ACHN (cell line): ENCODE measurements around the gene LAMA3.
A peak's percentile ranks its signal among the peaks of the same experiment; 100 is the strongest.

Experiments used
- DNase-seq: peaks from one replicate; pipeline ENCODE4 v3.0.0-alpha.2; 2015
- in situ Hi-C: cut with HindIII; loops from 2 replicates; pipeline ENCODE4 v1.10.0; 2017; ENCODE audit warnings: low sequenced_read_pairs, low pct_ligation_motif_present, low pct_unique_long_range_greater_than_20kb

The LAMA3 gene, protein sequence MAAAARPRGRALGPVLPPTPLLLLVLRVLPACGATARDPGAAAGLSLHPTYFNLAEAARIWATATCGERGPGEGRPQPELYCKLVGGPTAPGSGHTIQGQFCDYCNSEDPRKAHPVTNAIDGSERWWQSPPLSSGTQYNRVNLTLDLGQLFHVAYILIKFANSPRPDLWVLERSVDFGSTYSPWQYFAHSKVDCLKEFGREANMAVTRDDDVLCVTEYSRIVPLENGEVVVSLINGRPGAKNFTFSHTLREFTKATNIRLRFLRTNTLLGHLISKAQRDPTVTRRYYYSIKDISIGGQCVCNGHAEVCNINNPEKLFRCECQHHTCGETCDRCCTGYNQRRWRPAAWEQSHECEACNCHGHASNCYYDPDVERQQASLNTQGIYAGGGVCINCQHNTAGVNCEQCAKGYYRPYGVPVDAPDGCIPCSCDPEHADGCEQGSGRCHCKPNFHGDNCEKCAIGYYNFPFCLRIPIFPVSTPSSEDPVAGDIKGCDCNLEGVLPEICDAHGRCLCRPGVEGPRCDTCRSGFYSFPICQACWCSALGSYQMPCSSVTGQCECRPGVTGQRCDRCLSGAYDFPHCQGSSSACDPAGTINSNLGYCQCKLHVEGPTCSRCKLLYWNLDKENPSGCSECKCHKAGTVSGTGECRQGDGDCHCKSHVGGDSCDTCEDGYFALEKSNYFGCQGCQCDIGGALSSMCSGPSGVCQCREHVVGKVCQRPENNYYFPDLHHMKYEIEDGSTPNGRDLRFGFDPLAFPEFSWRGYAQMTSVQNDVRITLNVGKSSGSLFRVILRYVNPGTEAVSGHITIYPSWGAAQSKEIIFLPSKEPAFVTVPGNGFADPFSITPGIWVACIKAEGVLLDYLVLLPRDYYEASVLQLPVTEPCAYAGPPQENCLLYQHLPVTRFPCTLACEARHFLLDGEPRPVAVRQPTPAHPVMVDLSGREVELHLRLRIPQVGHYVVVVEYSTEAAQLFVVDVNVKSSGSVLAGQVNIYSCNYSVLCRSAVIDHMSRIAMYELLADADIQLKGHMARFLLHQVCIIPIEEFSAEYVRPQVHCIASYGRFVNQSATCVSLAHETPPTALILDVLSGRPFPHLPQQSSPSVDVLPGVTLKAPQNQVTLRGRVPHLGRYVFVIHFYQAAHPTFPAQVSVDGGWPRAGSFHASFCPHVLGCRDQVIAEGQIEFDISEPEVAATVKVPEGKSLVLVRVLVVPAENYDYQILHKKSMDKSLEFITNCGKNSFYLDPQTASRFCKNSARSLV (N-terminal part only)

DNA sequence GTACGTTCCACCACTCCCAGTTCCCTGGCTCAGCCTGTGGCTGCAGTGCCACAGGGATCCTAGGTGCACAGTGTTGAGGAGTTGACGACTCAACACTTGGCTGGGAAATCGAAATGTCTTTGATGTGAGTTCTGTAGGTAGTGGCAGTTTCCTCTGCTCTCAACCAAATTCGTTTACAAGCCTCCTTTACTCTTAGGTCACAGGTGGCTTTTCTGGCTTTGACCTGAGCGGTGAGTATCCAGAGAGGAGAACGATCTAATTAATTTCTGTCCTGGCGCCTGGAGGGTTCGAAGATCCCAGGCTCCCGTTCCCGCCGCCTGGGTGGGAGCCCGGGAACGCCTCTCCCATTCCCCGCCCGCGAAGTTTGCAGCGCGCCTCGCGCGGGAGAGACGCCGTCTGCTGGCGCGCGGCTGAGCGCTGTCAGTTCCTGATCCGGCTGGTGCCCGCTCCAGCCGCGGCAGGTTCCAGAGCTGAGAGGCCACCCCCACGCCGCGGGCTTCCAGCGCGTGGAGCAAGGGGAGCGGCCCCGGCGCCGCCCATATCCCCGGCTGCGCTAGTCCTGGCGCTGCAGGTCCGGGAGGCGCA, at the start of gene LAMA3:
Gene LAMA3 (plus strand): TSS at position 423 of the 585 bp plus-strand sequence. CDS start 231 bp downstream, outside the sequence.
- in situ Hi-C loops: no loop called here
- peak; percentile 79 for DNase-seq

DNA sequence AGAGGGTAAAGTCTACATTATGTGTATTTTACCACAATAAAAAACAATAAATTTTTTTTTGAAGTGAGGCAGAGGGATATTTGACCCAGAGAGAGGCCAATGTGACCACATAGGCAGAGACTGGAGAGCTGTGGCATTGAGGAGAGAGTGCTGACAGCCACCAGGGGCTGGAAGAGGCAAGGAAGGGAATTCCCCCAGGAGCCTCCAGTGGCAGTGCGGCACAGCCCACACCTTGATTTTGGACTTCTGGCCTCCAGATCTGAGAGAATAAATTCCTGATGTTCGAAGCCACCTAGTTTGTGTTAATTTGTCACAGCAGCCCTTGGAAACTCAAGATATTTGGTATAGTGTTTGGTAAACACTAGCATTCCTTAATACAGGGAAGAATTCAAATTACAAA, 49.2 kb upstream of the LAMA3 start:
- no peak for DNase-seq
- in situ Hi-C loops: no loop called here

DNA sequence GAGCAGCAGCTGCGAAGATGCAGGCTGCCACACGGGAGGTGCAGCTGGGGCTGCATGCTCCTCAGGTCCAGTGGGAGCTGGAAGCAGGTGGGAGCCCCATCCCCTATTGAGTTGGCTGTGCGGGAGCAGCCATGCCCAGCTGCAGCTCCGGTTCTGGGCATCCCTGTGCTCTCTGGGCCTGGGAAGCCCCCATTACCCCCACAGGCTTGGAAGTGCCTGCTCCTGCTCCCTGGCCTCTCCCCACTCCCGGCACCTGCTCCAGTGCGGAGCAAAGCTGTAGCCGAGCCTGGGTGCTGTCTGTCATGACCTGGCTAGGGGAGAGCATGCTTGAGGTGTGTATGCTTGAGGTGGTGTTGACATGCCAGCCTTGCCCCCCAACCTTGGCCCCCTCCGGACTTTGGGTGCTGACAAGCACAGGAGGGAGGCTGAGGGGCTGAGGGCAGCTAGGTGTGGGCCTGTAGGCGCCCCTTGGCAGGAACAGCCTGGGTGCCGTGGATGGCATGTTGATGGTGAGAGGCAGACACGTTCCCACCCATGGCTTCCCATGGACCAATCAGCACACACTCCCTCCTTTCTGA, 48.0 kb upstream of the LAMA3 start:
- no peak for DNase-seq
- in situ Hi-C loops: no loop called here

DNA sequence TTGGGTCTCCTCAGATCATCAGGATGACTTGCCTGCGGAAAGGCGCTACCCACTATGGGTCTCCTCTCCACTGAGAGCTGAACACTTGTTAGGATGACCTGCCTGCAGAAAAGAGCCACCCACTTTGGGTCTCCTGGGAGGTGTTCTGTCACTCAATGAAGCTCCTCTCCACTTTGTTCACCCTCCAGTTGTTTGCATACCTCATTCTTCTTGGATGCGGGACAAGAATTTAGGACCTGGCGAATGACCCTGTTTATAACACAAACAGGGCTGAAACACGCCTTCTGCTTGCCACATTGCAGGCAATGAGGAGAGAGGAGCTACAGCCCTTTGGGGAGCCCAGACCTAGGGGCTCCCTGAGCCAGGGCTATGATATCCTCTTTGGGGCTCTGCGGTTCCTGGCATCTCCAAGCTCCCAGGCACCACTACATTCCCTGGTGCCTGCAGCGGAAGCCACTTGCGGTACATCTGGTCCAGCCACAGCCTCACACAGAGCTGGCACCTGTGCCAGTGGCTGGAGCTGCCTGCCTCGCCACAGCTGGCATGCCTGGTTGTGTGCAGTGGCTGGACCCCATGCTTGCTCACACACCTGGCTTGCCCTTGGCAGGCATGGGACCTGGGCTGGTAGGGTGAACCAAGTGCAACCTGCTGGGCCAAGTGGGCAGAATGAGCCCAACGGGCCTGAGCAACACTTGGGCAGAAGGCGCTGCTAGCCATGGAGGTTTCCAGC, 47.2 kb upstream of the LAMA3 start:
- DNase-seq: no peak
- in situ Hi-C loops: no loop called here

DNA sequence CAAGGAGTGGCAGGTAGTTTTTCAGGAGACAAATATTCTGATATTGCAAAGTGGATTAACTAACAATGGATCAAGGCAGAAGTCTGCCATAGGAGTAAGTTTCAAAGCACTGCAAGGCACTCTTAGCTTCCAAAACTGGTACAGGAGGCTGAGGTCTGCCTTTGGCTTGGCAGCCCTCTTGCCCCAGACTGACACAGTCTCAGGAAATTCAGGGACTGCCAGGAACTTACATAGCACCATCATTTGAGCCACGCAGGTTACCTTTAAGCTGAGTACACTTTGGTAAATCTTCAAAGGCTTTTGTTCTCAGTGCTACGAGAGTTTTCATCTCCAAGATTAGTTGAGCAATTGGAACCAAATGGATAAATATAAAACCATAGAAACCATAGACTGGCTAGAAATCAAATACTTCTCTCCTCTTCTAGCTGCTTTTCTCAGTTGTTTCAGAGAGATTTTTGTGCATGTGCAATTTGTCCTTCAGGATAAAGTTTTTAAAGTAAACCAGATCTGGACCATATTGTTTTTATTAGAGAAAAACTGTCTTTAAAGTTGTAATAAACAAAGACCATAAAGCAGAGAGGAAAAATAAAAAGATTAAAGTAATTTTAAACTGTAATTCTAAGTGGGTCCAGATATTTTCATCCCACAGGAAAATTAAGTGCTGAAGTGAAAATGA, 45.3 kb upstream of the LAMA3 start:
- no peak for DNase-seq
- in situ Hi-C loops: no loop called here

DNA sequence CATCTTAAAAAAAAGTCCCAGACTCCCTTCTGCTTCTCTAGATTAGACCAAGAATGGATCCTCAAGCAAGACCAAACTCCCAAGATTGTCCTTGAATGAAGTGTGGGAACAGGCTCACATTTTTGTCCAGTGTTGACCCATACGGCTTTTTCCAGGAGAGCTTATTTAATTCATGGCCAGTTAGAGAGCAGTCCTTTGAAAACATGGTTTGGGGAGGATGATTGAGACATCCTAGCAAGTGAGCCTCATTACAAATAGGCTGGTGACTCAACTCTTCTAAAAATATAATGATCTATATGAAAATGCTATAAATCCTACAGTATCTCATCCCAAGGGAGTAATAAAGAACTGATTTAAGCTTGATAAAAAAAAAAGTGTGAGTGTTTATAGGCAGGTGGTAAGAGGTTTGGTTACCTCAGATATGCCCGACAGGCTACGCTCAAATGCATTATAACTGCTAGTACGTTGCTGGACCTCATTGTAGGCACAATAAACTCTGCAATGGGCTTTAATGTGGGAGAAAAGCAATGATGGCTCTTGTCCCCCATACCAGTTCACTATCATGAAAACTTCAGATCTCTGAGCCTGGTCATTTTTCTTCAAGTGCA, 43.6 kb upstream of the LAMA3 start:
- DNase-seq: no peak
- in situ Hi-C loops: no loop called here

DNA sequence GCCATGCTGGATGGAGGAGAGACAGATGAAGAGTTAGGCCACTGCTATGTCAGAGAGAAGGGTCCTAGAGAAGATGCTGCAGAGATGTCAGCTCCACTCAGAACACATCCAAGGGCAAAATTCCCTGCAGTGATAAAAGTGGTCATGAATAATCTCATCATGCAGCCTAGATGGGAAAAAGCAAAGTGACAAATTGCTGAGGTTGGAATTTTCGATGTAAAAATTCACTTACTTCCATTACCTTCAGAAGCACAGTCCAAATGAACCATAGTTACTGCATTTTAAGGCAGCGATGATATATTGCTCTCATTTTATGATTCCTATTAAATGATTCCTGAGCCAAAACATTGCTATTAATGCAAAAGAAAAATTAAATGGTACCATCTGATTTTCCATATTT, 43.0 kb upstream of the LAMA3 start:
- no peak for DNase-seq
- in situ Hi-C loops: no loop called here

DNA sequence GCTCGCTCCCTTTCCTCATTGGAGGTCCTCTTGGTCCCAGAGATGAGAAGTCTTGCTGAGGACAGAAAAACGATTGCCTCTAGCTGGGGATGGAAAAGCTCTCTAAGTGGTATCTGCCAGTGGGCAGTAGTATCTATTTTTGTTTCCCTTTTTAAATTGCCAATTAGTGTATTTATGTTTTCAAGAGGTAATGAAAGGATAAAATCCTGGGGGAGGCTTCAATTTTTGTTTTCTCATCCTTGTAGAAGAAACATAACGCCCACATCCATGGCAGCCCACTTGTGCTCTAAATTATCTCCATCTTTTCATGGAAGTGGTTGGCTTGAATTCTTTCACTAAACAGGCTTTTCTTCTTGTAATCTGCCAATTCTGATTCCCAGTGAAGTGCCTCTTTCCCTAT, 40.8 kb upstream of the LAMA3 start:
- DNase-seq: no peak
- in situ Hi-C loops: no loop called here

DNA sequence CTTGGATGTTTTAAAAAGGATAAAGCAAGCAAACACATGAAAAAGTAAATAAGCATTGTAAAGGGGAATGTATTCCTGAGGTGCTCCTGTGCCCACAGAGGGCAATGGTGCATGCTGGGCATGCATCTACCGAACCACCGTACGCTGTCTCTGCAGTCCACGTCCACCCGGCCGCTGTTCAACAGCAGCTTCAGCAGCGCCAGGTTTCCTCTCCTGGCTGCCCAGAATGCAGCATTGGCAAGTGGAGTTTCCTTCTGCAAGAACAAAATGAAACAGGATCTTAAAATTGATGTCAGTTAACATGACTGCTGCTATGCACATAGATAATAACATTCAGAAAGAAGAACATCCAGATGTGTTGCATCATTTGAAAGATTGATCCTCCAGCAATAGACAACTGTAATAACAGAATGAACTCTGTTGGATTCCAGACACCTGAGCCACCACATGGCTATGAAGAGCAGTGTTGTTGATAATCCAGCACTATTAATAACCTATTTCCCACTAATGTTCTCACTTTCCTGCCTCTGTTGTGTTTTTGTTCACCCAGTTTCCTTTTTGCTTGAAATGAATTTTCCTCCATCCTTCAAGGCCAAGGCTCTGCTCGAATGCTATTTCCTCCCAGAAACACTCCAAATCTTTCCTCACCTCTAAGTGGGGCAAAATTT, 40.2 kb upstream of the LAMA3 start:
- in situ Hi-C loops: no loop called here
- no peak for DNase-seq

DNA sequence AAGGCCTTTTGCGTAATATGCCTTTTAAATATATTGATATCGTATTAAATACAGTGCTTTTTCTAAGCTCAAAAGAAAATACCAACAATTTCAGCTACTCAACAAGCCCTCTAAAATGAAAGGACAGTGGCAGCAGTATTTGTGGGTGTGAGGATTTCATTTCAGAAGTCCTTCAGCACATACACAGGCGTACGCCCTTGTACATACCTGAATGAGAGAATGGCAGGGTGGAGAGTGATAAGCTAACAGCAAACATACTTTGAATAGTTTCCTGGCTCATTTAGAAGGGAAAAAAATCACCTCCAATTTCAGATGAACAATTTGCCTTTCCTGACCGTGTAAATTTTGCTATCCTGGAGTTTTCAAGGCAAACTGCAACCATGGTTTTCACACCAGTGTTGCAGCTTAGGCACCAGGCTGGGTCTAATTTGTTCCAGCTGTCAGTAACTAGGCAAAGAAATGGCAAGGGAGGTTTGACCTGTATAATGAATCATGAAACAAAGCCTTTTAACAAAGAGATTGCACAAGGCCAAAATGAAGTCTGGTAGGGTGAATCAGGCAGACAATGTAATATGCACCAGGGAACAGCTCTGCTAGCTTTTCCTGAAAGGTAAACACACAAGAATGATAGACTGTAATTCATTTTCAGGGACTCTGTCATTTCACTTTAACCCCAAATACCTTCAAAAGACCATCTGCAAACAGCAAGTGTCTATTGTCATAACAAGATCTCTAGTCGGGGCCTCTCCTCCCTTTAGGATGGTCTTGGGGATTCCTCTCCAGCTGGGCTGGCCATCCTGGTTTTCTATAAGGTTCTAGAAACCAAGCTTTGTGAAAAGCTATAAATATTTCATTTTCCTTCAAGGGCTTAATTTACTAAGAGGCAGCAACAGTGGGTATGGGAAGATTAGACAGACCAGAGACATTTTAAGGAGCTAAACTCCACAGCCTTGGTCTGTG, 38.0 kb upstream of the LAMA3 start:
- DNase-seq: no peak
- in situ Hi-C loops: no loop called here

DNA sequence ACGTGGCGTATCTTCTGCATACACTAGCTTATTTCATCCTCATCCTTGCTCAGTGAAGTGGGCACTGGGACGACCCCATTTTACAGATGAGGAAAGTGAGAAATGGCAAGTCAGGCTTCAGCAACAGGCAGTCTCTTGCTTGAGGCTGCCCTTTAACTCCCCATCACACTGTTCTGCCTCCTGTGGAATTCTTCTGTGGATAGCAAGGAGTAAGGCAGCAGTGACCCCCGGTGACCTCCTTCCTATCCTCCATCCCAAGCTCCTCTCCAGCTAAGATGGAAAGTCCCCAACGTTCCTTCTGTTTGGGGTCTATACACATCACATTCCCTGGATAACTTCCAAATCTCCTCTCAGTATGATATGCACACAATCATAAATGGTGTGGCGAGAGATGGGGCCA, 37.0 kb upstream of the LAMA3 start:
- no peak for DNase-seq
- in situ Hi-C loops: no loop called here

DNA sequence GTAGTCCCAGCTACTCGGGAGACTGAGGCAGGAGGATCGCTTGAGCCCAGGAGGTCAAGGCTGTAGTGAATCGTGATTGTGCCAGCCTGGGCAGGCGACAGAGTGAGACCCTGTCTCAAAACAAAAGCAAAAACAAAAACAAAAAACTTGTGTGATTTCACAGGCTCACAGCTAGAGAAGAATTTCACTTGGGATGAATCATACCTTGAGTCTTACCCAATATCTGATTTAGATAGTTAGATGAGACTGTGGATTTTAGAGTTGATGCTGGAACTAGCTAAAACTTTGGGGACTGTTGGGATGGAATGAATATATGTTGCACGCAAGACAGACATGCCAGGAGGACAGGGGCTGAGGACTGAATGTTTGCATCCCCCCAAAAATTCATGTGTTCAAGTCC, 31.0 kb upstream of the LAMA3 start:
- in situ Hi-C loops: no loop called here
- peak; percentile 12 for DNase-seq

DNA sequence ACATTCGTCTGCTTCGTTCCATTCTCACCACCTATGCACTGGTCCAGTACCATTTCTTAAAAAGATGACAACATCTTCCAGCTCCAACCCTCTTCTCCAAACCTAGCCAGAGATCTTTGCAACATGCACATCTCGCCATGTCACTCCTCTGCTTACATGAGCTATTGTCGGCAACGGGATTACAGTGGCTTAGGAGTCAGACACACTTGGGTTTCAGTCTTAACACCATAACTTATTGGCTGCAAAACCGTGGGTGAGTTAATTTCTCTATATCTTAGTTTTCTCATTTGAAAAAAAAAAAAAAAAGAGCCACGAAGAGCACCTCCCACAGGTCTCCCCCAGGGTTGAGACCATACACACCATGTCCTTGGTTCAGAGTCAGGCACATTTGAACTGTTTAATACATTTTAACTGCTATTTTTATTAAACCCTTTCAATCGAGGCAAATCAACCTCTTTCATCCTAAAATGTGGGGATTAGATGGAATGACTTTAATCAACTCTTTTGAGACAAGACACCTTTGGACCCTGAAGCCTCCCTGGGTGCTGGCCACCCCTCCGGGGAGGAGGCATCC, 27.4 kb upstream of the LAMA3 start:
- in situ Hi-C loops: no loop called here
- DNase-seq: no peak

DNA sequence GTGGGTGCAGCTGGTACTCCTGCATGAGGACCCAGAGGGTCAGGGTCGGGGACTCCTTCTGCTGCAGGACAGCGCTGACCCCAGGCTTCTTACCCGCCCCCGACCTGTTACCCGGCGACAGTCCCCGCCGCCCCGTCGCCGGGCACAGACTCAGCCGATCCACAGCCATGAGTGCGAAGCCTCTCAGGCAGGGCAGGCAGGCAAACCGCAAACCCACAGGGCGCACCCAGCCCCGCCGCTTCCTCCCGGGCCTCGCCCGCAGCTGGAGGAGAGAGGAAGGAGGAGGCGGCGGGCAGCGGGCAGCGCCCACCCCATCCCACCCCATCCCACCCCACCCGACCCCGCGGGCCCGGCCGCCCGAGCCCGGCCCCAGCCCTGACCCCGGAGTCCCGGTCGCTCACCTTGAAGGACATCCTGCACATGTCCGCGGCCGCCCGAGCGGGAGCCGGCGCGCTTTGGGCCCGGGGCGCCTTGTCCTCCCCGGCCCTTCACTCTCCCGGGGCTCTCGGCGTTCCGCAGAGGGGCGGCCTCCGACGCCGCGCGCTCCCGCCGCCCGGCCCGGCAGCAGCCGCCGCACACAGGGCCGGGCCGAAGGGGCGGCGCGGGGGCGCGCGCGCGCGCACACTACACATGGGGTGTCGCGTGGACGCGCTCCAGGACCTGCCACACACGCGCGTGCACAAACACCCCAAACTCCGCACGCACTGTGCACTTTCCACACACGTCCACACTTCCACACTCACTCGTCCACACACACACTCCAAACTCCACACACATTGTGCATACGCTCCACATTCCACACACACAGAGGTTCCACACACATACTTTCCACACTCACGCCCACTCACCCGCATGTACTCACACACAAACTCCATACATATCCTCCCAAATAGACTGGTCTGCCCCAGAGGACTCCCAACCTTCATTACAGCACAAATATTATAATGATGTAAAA, 26.7 kb upstream of the LAMA3 start, which contains the start of gene ANKRD29:
Gene ANKRD29 (minus strand): TSS at position 603 of the 955 bp plus-strand sequence. CDS start 181 bp downstream, at position 422.
- in situ Hi-C loops: no loop called here
- DNase-seq: peak; percentile 44
